Colonic mucosa (tissue), 4 donors: ENCODE data around the gene KCTD17. TPM values are rescaled to one million over a fixed set of nuclear protein-coding genes. Genes with fewer than 3 reads are reported as not detected.

Experiments used
- DNase-seq: peaks from one replicate; pipeline ENCODE4 v3.0.0-alpha.2; 2020
- H3K27ac ChIP-seq: fragments of 200-600 bp; one replicate; pipeline ENCODE4 v1.8.0; 2021
- H3K27me3 ChIP-seq: fragments of 200-600 bp; one replicate; pipeline ENCODE4 v1.8.0; 2021
- H3K36me3 ChIP-seq: fragments of 200-600 bp; one replicate; pipeline ENCODE4 v1.8.0; 2021
- H3K4me1 ChIP-seq: fragments of 200-600 bp; one replicate; pipeline ENCODE4 v1.8.0; 2021; ENCODE audit warnings: mild to moderate bottlenecking
- H3K4me3 ChIP-seq: fragments of 200-600 bp; one replicate; pipeline ENCODE4 v1.8.0; 2021
- H3K9ac ChIP-seq, 2 donors: one replicate each; pipeline ENCODE4 v1.7.0; 2013; ENCODE audit warnings: control low read depth in 2 of 2, low read depth in 2 of 2, low read length in 2 of 2
- H3K9me3 ChIP-seq: fragments of 200-600 bp; one replicate; pipeline ENCODE4 v1.8.0; 2021
- intact Hi-C: fragments of 100-400 bp; cut with DNase I; formaldehyde crosslinking; loops from one replicate; pipeline ENCODE4 v1.14.1; 2022
- total RNA-seq, 2 donors: library from RNA; stranded (reverse); fragmentation: NEBNext Ultra II Directional in 1 of 2; extraction: Animal tissue kit (Norgen Biotek cat#: 25700) in 1 of 2; gene quantifications; one replicate each; pipeline ENCODE4 v1.2.1, GENCODE V29; 2021
- TF ChIP-seq, protein P1 (sequence below): fragments of 200-600 bp; IDR thresholded peaks from one replicate; pipeline ENCODE4 v1.8.0; 2022; ENCODE audit warnings: antibody characterized with exemption, mild to moderate bottlenecking
- donor health status: healthy.
- donor health status: DM: no; HTN: no; CAD: no.
- donor health status: DM: no; HTN: no; CAD: no.

Gene KCTD17
- total RNA-seq, 2 donors from 2014 or later = 25.4 to 39.9 TPM

DNA sequence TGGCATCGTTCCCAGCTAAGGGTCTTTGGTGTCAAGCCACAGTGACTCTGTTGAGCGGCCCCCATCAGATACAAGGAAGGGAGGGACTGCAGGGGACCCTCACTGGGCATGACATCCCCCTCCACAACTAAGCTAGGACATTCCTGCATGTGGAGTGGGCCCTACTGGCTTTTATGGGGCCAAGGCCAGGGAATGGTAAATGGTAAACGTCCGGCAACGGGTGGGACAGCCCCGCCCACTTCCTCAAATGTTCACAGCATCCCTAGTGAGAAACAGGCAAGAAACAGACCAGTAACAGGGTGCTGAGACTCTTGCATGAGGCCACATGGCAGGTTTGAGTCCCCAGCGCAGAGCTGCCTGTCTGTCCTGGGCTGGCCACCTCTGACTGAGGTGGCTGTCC, 53.6 kb downstream of the KCTD17 start:
- no peaks in the 10 kb centered on the region for H3K27me3 ChIP-seq
- TF ChIP-seq, protein P1, sequence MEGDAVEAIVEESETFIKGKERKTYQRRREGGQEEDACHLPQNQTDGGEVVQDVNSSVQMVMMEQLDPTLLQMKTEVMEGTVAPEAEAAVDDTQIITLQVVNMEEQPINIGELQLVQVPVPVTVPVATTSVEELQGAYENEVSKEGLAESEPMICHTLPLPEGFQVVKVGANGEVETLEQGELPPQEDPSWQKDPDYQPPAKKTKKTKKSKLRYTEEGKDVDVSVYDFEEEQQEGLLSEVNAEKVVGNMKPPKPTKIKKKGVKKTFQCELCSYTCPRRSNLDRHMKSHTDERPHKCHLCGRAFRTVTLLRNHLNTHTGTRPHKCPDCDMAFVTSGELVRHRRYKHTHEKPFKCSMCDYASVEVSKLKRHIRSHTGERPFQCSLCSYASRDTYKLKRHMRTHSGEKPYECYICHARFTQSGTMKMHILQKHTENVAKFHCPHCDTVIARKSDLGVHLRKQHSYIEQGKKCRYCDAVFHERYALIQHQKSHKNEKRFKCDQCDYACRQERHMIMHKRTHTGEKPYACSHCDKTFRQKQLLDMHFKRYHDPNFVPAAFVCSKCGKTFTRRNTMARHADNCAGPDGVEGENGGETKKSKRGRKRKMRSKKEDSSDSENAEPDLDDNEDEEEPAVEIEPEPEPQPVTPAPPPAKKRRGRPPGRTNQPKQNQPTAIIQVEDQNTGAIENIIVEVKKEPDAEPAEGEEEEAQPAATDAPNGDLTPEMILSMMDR = no peak
- H3K27ac ChIP-seq = no peak overlapping the region
- no peak overlapping the region for H3K4me3 ChIP-seq
- H3K9me3 ChIP-seq = no peaks in the 10 kb centered on the region
- H3K4me1 ChIP-seq = no peaks in the 10 kb centered on the region
- H3K9ac ChIP-seq = no peak overlapping the region
- intact Hi-C loops = no loop called here
- H3K36me3 ChIP-seq = no peaks in the 10 kb centered on the region
- no peak for DNase-seq

DNA sequence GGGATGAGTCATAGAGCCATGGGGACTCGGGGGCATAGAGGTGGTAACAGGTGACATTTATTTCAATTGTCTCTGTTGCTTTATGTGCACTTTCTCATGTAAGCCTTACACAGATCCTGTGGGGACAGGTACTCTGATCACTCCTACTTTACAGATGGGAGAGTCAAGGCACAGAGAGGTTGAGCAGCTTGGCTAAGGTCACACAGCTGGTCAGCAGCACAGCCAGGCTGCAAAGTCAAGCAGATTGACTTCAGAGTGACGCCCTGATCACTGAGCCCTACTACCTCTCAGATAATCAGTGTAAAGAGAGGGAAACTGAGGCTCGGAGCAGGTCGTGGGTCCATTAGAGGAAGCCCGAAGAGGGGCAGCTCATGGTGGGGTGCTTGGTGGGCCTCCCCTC, 54.4 kb downstream of the KCTD17 start:
- TF ChIP-seq, protein P1 = no peak
- Histone ChIP-seq H3K27ac (no peak overlapping the region), H3K4me3 (no peak overlapping the region), H3K9ac (no peak overlapping the region), H3K4me1 (no peaks in the 10 kb centered on the region), H3K27me3 (no peaks in the 10 kb centered on the region), H3K36me3 (no peaks in the 10 kb centered on the region), H3K9me3 (no peaks in the 10 kb centered on the region)
- intact Hi-C loops = no loop called here
- no peak for DNase-seq

DNA sequence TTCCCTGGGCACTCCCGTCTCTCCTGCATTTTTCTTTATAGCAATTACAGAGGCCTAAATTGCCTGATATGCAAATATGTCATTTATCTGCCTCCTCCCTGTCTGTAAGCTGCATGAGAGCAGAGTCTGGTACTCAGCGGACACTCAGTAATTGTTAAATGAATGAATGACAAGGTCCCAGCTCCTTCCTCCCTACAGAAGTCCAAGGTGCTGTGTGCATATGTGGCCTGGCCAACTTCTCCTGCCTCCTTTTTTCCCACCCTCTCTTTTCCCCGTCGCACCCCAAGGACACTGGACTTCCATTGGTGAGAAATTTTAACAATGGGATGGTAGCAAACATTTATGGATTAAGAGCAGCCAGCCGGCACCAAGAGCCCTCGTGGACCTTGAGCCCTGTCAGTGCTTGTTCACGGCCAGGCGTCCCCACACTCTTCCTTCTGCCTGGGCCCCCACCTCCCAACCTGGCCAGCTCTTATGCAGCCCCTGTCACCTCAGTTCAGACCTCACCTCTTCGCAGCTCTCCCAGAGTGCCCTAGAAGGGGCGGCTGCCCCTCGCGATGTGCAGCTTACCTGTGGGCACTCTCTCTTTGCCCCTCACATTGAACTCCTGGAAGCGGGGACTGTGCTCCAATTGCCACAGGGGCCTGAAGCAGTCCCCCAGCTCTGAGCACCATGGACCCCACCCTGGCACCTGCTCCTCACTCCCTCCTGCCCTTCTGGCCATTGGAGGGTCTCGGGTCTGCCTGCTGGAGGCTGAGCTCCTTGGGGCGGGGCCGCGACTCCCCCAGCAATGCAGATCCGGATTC, 56.5 kb downstream of the KCTD17 start:
- no peak overlapping the region for H3K4me3 ChIP-seq
- H3K9me3 ChIP-seq = no peaks in the 10 kb centered on the region
- no peak overlapping the region for H3K9ac ChIP-seq
- no peak overlapping the region for H3K27ac ChIP-seq
- intact Hi-C loops = no loop called here
- TF ChIP-seq, protein P1 = no peak
- H3K4me1 ChIP-seq = no peaks in the 10 kb centered on the region
- no peaks in the 10 kb centered on the region for H3K27me3 ChIP-seq
- no peaks in the 10 kb centered on the region for H3K36me3 ChIP-seq
- DNase-seq = no peak

DNA sequence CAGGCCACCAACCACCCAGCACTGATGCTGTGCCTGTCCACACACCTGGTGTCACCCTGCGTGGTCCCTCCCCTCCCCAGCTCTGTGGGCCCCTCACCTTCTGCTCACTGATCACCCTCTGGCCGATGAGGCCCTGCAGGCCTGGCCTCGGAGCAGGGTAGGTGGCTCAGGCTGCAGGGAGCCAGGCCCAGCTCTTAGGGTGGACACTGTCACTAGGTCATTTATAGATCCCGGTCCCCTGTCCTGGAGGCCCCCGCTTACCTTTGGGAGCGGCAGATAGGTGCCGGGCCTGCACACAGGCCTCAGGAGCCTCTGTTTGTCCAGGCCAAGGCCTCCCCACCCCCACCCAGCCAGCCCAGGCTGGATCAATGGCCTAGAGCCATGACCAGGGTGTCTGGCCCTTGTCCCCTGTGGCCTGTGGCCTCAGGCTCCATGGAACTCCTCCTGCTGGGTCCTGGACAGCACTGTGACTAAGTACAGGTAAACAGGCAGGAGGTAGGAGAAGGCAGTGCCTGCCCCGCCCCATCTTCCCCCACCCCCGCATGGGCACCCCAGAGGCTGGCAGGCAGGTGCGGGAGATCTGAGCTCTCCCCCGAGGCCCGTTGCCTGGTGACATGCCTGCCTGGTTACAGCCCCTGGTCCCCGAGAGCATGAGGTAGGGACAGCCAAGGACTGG, 57.8 kb downstream of the KCTD17 start, which contains the start of gene TMPRSS6:
TMPRSS6 (minus strand) TSS at position 472 of the 676 bp plus-strand sequence. CDS start 6,296 bp downstream, outside the sequence.
- TF ChIP-seq, protein P1 = no peak
- DNase-seq = no peak
- H3K27me3 ChIP-seq = no peaks in the 10 kb centered on the region
- H3K4me1 ChIP-seq = no peaks in the 10 kb centered on the region
- no peak within 1 kb of the TSS for H3K27ac ChIP-seq
- no peak within 1 kb of the TSS for H3K4me3 ChIP-seq
- intact Hi-C loops = no loop called here
- H3K36me3 ChIP-seq = no peaks in the 10 kb centered on the region
- no peak within 1 kb of the TSS for H3K9ac ChIP-seq
- H3K9me3 ChIP-seq = no peaks in the 10 kb centered on the region

DNA sequence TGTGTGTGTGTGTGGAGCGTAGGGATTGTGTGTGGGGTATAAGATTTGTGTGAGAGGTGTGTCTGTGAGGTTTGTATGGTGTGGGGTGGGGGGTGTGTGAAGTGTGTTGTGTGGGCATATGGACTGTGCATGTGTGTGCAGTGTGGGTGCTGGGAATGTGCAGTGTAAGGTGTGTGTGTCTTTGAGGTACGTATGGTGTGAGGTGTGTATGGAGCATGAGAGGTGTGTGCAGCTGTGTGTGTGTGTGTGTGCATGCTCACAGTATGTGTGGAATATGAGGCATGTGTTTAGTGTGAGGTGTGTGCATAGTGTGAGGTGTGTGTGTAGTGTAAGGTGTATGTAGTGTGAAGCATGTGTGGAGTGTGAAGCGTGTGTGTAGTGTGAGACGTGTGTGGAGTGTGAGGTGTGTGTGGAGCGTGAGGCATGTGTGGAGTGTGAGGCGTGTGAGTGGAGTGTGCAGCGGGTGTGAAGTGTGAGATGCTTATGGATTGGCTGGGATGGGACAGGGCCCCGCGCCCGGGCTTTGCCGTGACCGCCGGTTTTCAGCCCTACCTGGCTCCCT, 59.7 kb downstream of the KCTD17 start:
- H3K9me3 ChIP-seq = no peaks in the 10 kb centered on the region
- no peaks in the 10 kb centered on the region for H3K27me3 ChIP-seq
- TF ChIP-seq, protein P1 = no peak
- H3K36me3 ChIP-seq = no peaks in the 10 kb centered on the region
- intact Hi-C loops = no loop called here
- no peak overlapping the region for H3K27ac ChIP-seq
- no peak for DNase-seq
- H3K4me1 ChIP-seq = no peaks in the 10 kb centered on the region
- H3K9ac ChIP-seq = no peak overlapping the region
- no peak overlapping the region for H3K4me3 ChIP-seq
